ENCODE measurements around the gene CDCP2.

The CDCP2 gene

DNA sequence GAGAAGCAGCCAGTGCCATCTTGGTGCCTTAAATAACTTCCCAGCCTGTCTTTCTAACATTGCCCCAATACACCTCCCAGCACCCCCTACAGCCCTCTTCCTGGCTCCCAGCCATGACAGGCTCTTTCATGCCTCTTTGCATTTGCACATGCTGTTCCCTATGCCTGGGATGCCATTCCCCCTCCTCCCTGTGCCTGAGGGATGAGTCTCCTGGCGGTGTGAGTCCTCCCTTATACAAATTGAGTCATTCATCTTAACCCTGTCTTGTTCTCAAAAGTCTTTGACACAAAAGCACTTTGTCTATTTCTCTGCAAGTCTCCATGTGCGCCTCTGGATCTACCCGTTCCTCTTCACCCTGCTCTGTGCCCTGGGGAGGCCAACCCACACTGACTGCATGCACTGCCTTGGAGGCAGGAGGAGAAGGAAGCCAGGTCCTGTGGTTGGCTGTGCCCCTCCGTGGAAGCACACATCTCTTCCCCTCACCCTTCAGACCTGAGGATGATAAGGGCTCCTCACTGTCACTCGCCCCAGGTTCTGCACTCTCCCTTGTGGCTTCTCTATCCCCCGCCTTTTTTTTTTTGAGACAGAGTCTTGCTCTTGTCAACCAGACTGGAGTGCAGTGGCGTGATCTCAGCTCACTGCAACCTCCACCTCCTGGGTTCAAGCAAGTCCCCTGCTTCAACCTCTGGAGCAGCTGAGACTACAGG, 25.1 kb downstream of the CDCP2 start:
- TF ChIP-seq TOX (CRISPR knock-in tag; IDR thresholded peaks at IDR 0.05; ENCODE audit: borderline replicate concordance) (no peak), GLIS3 (CRISPR knock-in tag; IDR thresholded peaks at IDR 0.05) (no peak), RARB (CRISPR knock-in tag; IDR thresholded peaks at IDR 0.05) (no peak), ZFP3 (CRISPR knock-in tag; IDR thresholded peaks at IDR 0.05) (no peak), ZC3H10 (CRISPR knock-in tag; IDR thresholded peaks at IDR 0.05) (no peak), OSR1 (CRISPR knock-in tag; IDR thresholded peaks at IDR 0.05) (no peak), PATZ1 (CRISPR knock-in tag; IDR thresholded peaks at IDR 0.05; ENCODE audit: borderline replicate concordance) (no peak), ZNF70 (CRISPR knock-in tag; IDR thresholded peaks at IDR 0.05) (no peak), PPARA (CRISPR knock-in tag; IDR thresholded peaks at IDR 0.05; ENCODE audit: borderline replicate concordance) (no peak), ARNTL (CRISPR knock-in tag; IDR thresholded peaks at IDR 0.05; ENCODE audit: borderline replicate concordance, low read depth) (no peak), CSRNP3 (CRISPR knock-in tag; IDR thresholded peaks at IDR 0.05) (no peak), TCF4 (CRISPR knock-in tag; IDR thresholded peaks at IDR 0.05; ENCODE audit: borderline replicate concordance) (no peak), CSDC2 (CRISPR knock-in tag; IDR thresholded peaks at IDR 0.05) (no peak), ZFP30 (CRISPR knock-in tag; IDR thresholded peaks at IDR 0.05) (no peak), SNAI2 (CRISPR knock-in tag; IDR thresholded peaks at IDR 0.05) (no peak), ISL1 (CRISPR knock-in tag; IDR thresholded peaks at IDR 0.05) (no peak), TSHZ2 (CRISPR knock-in tag; IDR thresholded peaks at IDR 0.05) (no peak)
- TF ChIP-seq, protein P1, sequence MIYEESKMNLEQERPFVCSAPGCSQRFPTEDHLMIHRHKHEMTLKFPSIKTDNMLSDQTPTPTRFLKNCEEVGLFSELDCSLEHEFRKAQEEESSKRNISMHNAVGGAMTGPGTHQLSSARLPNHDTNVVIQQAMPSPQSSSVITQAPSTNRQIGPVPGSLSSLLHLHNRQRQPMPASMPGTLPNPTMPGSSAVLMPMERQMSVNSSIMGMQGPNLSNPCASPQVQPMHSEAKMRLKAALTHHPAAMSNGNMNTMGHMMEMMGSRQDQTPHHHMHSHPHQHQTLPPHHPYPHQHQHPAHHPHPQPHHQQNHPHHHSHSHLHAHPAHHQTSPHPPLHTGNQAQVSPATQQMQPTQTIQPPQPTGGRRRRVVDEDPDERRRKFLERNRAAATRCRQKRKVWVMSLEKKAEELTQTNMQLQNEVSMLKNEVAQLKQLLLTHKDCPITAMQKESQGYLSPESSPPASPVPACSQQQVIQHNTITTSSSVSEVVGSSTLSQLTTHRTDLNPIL (CRISPR knock-in tag; IDR thresholded peaks at IDR 0.05; ENCODE audit: low read depth): no peak
- ATAC-seq: no peak

- ATAC-seq: no peak
- TF ChIP-seq ZFP30 (CRISPR knock-in tag; IDR thresholded peaks at IDR 0.05): no peak
- TF ChIP-seq OSR1 (CRISPR knock-in tag; IDR thresholded peaks at IDR 0.05): no peak
- no peak for TF ChIP-seq PATZ1 (CRISPR knock-in tag; IDR thresholded peaks at IDR 0.05; ENCODE audit: borderline replicate concordance)
- no peak for TF ChIP-seq SNAI2 (CRISPR knock-in tag; IDR thresholded peaks at IDR 0.05)
- no peak for TF ChIP-seq ZNF8 (CRISPR knock-in tag; IDR thresholded peaks at IDR 0.05)
- no peak for TF ChIP-seq PPARA (CRISPR knock-in tag; IDR thresholded peaks at IDR 0.05; ENCODE audit: borderline replicate concordance)
- no peak for TF ChIP-seq ISL1 (CRISPR knock-in tag; IDR thresholded peaks at IDR 0.05)
- TF ChIP-seq ZNF565 (CRISPR knock-in tag; conservative IDR thresholded peaks at IDR 0.05; ENCODE audit: low read depth): no peak
- TF ChIP-seq, protein P1 (CRISPR knock-in tag; IDR thresholded peaks at IDR 0.05; ENCODE audit: low read depth): no peak
- no peak for TF ChIP-seq ARNTL (CRISPR knock-in tag; IDR thresholded peaks at IDR 0.05; ENCODE audit: borderline replicate concordance, low read depth)
- TF ChIP-seq TSHZ2 (CRISPR knock-in tag; IDR thresholded peaks at IDR 0.05): no peak
- TF ChIP-seq ZC3H10 (CRISPR knock-in tag; IDR thresholded peaks at IDR 0.05): no peak
- no peak for TF ChIP-seq TOX (CRISPR knock-in tag; IDR thresholded peaks at IDR 0.05; ENCODE audit: borderline replicate concordance)
- TF ChIP-seq, protein P2, sequence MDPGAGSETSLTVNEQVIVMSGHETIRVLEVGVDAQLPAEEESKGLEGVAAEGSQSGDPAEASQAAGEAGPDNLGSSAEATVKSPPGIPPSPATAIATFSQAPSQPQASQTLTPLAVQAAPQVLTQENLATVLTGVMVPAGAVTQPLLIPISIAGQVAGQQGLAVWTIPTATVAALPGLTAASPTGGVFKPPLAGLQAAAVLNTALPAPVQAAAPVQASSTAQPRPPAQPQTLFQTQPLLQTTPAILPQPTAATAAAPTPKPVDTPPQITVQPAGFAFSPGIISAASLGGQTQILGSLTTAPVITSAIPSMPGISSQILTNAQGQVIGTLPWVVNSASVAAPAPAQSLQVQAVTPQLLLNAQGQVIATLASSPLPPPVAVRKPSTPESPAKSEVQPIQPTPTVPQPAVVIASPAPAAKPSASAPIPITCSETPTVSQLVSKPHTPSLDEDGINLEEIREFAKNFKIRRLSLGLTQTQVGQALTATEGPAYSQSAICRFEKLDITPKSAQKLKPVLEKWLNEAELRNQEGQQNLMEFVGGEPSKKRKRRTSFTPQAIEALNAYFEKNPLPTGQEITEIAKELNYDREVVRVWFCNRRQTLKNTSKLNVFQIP (CRISPR knock-in tag; IDR thresholded peaks at IDR 0.05; ENCODE audit: borderline replicate concordance, low read depth): no peak
- no peak for TF ChIP-seq CSDC2 (CRISPR knock-in tag; IDR thresholded peaks at IDR 0.05)
- TF ChIP-seq BACH2 (CRISPR knock-in tag; IDR thresholded peaks at IDR 0.05; ENCODE audit: borderline replicate concordance): no peak
Measured at GRCh38 chr1:54126271-54126815, 26.5 kb downstream of the CDCP2 start.

Data from SK-N-SH treated with all-trans-retinoic acid at 6 μM for 48 hours (cell line).